K562 (cell line): ENCODE measurements around the gene TERB2. TPM values are rescaled to one million over a fixed set of nuclear protein-coding genes. Genes with fewer than 3 reads are reported as not detected.
"Not testable (repeated sequence)": the region's sequence is repeated elsewhere in the genome, so short reads cannot be mapped to it uniquely, and the experiment has no call there.

Source experiments
- ATAC-seq: fragments of 200-7000 bp; cut with Tn5 transposase; 3 replicates; pipeline ENCODE4 v1.9.1; 2020; ENCODE audit warnings: moderate library complexity
- BruUV-seq: library from RNA; stranded (reverse); fragments of 400-500 nt; replicated peaks from 2 replicates; lab custom pipeline; 2021; lab: Mats Ljungman, UMichigan
- CTCF ChIA-PET: fragments of 300-600 bp; formaldehyde crosslinking; extraction: SDS; loops from one replicate; lab custom pipeline; 2021; ENCODE audit warnings: low intra/inter-chr PET ratio; lab: Yijun Ruan, JAX
- POLR2A ChIA-PET: fragments of 300-600, 350-650 bp; sonication (Branson Sonifier 250); formaldehyde crosslinking; extraction: SDS; loops from one replicate; lab custom pipeline; 2021; ENCODE audit warnings: antibody characterized with exemption, inconsistent platforms; lab: Yijun Ruan, JAX
- DNase-seq, 4 experiments: peaks; one replicate each; pipeline versions ENCODE4 v3.0.0 to v3.0.0-alpha.2; 2011 to 2018; ENCODE audit warnings: low spot score in 3 of 4, mixed read lengths in 3 of 4; ENCODE audit errors: extremely low read depth in 1 of 4
- FAIRE-seq: peaks from 2 replicates; lab custom pipeline; 2011; peaks lifted over from hg19 to GRCh38; lab: Jason Lieb, UNC
- H2AFZ ChIP-seq: 2 replicates; pipeline ENCODE4 v1.6.0; 2011; ENCODE audit warnings: low read depth, low read length, control low read depth, inconsistent platforms
- H3K27ac ChIP-seq: fragments of 200-600 bp; 3 replicates; pipeline ENCODE4 v1.8.0; 2011; ENCODE audit warnings: low read depth, mild to moderate bottlenecking, control low read depth, inconsistent platforms, low read length, moderate library complexity, mixed read lengths; ENCODE audit errors: extremely low read depth
- H3K27me3 ChIP-seq, 2 experiments: fragments of 300-600 bp in 1 of 2; 2 replicates in 1 of 2; 3 replicates in 1 of 2; pipeline versions ENCODE4 v1.6.0 to v1.8.0; 2011; ENCODE audit warnings: inconsistent platforms in 2 of 2, low read length in 2 of 2, mild to moderate bottlenecking in 1 of 2, mixed read lengths in 1 of 2, moderate library complexity in 1 of 2; ENCODE audit not compliant: control insufficient read depth in 2 of 2, insufficient read depth in 2 of 2
- H3K36me3 ChIP-seq: fragments of 300-600 bp; 3 replicates; pipeline ENCODE4 v1.8.0; 2011; ENCODE audit warnings: mild to moderate bottlenecking, low read length, inconsistent platforms; ENCODE audit not compliant: control insufficient read depth, insufficient read depth
- H3K4me1 ChIP-seq, 2 experiments: fragments of 200-600 bp in 1 of 2; replicated peaks in 1 of 2; 2 replicates in 1 of 2; 3 replicates in 1 of 2; pipeline versions ENCODE4 v1.5.1 to v1.8.0; 2011; ENCODE audit warnings: inconsistent platforms in 2 of 2, low read length in 2 of 2, mild to moderate bottlenecking in 1 of 2, mixed read lengths in 1 of 2, moderate library complexity in 1 of 2; ENCODE audit not compliant: control insufficient read depth in 2 of 2, insufficient read depth in 2 of 2
- H3K4me2 ChIP-seq: 2 replicates; pipeline ENCODE4 v1.6.1; 2011; ENCODE audit warnings: low read length, control low read depth, inconsistent platforms, mixed read lengths; ENCODE audit not compliant: insufficient read depth
- H3K4me3 ChIP-seq: fragments of 200-600 bp; sonication (generic), shearing (Covaris generic); 2 replicates; pipeline ENCODE4 v1.5.1; 2016; ENCODE audit warnings: control low read depth, inconsistent platforms
- H3K79me2 ChIP-seq: fragments of 200-600 bp; 3 replicates; pipeline ENCODE4 v1.8.0; 2011; ENCODE audit warnings: low read length, inconsistent platforms; ENCODE audit not compliant: control insufficient read depth, insufficient read depth
- H3K9ac ChIP-seq, 2 experiments: 2 replicates each; pipeline versions ENCODE4 v1.6.0 to v1.6.1; 2011; ENCODE audit warnings: low read depth in 2 of 2, low read length in 2 of 2, control low read depth in 1 of 2, inconsistent platforms in 1 of 2, mild to moderate bottlenecking in 1 of 2, mixed read lengths in 1 of 2; ENCODE audit not compliant: insufficient read depth in 1 of 2
- H3K9me1 ChIP-seq: one replicate; pipeline ENCODE4 v1.6.0; 2011; ENCODE audit warnings: inconsistent platforms, mild to moderate bottlenecking, low read length, moderate library complexity; ENCODE audit not compliant: control insufficient read depth, insufficient read depth
- H3K9me3 ChIP-seq: replicated peaks from 2 replicates; pipeline ENCODE4 v1.5.1; 2011; ENCODE audit warnings: low read depth, low read length, inconsistent platforms; ENCODE audit not compliant: control insufficient read depth, insufficient read depth
- H4K20me1 ChIP-seq: replicated peaks from 2 replicates; pipeline ENCODE4 v1.6.1; 2011; ENCODE audit warnings: low read length, inconsistent platforms, mixed read lengths; ENCODE audit not compliant: control insufficient read depth, insufficient read depth
- WGBS: fragments of 100-300 bp; shearing (Covaris generic); methylation state at CpG from one replicate; pipeline ENCODE4 v1.1.6; 2016; ENCODE audit warnings: low coverage, mixed read lengths; ENCODE audit not compliant: insufficient coverage; ENCODE audit errors: missing lambda C conversion rate; 5-methylcytosine and 5-hydroxymethylcytosine counted together
- in situ Hi-C: fragments of 300-500 bp; cut with MboI; formaldehyde crosslinking; loops from 4 replicates; pipeline ENCODE4 v1.15.0; 2018; ENCODE audit warnings: inconsistent platforms, mixed read lengths
- intact Hi-C: fragments of 100-400 bp; cut with micrococcal nuclease; formaldehyde crosslinking; loops from 2 replicates; pipeline ENCODE4 v1.14.2; 2022
- polyA plus RNA-seq, 8 experiments: library from polyadenylated mRNA; depleted of rRNA in 4 of 8; stranded (reverse) in 5 of 8; unstranded in 3 of 8; fragments of >200 nt; fragmentation: Nextera tagmentation in 2 of 8; fragmentation: Illumina TruSeq in 1 of 8; extraction: Ambion mirVana in 2 of 8; extraction: Trizol in 1 of 8; gene quantifications; 2 replicates each; pipeline versions ENCODE4 v1.2.1 to v1.2.3, GENCODE V29; 2011 to 2014; ENCODE audit warnings: inconsistent platforms in 1 of 8, missing spikeins in 1 of 8
- total RNA-seq, 7 experiments: library from RNA; depleted of rRNA in 6 of 7; stranded (reverse); fragments of >200 nt in 6 of 7; fragmentation: Illumina TruSeq in 2 of 7; extraction: Trizol in 2 of 7; gene quantifications; 2 replicates each; pipeline versions ENCODE4 v1.2.1 to v1.2.3, GENCODE V29; 2011 to 2021; ENCODE audit warnings: low replicate concordance in 1 of 7

The TERB2 gene
- total and polyA plus RNA-seq, 9 of the 15 experiments (the other 6 are each of a cell fraction or from before 2014, with no cell fraction given): not detected

DNA sequence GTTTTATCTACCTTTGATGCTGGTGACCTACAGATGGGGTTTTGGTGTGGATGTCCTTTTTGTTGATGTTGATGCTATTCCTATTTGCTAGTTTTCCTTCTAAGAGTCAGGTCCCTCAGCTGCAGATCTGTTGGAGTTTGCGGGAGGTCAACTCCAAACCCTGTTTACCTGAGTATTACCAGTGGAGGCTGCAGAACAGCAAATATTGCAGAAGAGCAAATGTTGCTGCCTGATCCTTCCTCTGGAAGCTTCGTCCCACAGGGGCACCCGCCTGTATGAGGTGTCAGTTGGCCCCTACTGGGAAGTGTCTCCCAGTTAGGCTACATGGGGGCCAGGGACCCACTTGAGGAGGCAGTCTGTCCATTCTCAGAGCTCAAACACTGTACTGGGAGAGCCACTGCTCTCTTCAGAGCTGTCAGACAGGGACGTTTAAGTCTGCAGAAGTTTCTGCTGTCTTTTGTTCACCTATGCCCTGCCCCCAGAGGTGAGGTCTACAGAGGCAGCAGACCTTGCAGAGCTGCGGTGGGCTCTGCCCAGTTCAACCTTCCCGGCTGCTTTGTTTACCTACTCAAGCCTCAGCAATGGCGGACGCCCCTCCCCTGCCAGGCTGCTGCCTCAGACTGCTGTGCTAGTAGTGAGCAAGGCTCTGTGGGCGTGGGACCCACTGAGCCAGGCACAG is 63.9 kb downstream of the TERB2 start:
- 17% methylated on average over 8 of the region's 9 CpGs for WGBS
- intact Hi-C loops, H3K36me3 ChIP-seq, FAIRE-seq, DNase-seq, H3K4me3 ChIP-seq, H3K9me1 ChIP-seq, CTCF ChIA-PET, H3K9me3 ChIP-seq, H2AFZ ChIP-seq, in situ Hi-C loops, H3K27ac ChIP-seq, H3K4me2 ChIP-seq, H4K20me1 ChIP-seq, ATAC-seq, H3K9ac ChIP-seq, H3K27me3 ChIP-seq, BruUV-seq: not testable (repeated sequence)
- POLR2A ChIA-PET: interaction anchor here (0.6 kb wide), 1 partner anchor 137 kb away, joined by 3 read pairs; no protein-coding TSS in a partner anchor
- H3K79me2 ChIP-seq: peaks cover 22% of the 10 kb centered on the region
- H3K4me1 ChIP-seq: peaks cover 10 to 18% of the 10 kb centered on the region in 2 experiments; a peak in 4 of 5 replicates

DNA sequence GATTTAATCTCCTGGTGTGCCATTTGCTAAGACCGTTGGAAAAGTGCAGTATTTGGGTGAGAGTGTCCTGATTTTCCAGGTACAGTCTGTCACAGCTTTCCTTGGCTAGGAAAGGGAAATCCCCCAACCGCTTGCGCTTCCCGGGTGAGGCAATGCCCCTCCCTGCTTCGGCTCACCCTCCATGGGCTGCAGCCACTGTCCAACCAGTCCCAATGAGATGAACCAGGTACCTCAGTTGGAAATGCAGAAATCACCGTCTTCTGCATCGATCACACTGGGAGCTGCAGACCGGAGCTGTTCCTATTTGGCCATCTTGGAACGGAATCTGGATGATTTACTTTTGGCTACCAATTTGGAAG is 64.4 kb downstream of the TERB2 start:
- BruUV-seq, H3K27ac ChIP-seq, H3K36me3 ChIP-seq, H3K4me3 ChIP-seq, H3K4me2 ChIP-seq, DNase-seq, FAIRE-seq, H3K9me3 ChIP-seq, H4K20me1 ChIP-seq, ATAC-seq, H3K27me3 ChIP-seq, H3K9me1 ChIP-seq, H3K9ac ChIP-seq, CTCF ChIA-PET, intact Hi-C loops, H2AFZ ChIP-seq, in situ Hi-C loops: not testable (repeated sequence)
- Histone ChIP-seq H3K4me1 (peaks cover 10 to 18% of the 10 kb centered on the region in 2 experiments; a peak in 4 of 5 replicates), H3K79me2 (peaks cover 23% of the 10 kb centered on the region)
- WGBS: 62% methylated on average over 9 of the region's 9 CpGs
- POLR2A ChIA-PET: interaction anchor here (0.6 kb wide), 1 partner anchor 136 kb away, joined by 3 read pairs; no protein-coding TSS in a partner anchor
